ENCODE data around the gene DNASE1L3. TPM values are rescaled to one million over a fixed set of nuclear protein-coding genes. Genes with fewer than 3 reads are reported as not detected.

Gene DNASE1L3
- total RNA-seq, 1 donor from 2014 or later: not detected

DNA sequence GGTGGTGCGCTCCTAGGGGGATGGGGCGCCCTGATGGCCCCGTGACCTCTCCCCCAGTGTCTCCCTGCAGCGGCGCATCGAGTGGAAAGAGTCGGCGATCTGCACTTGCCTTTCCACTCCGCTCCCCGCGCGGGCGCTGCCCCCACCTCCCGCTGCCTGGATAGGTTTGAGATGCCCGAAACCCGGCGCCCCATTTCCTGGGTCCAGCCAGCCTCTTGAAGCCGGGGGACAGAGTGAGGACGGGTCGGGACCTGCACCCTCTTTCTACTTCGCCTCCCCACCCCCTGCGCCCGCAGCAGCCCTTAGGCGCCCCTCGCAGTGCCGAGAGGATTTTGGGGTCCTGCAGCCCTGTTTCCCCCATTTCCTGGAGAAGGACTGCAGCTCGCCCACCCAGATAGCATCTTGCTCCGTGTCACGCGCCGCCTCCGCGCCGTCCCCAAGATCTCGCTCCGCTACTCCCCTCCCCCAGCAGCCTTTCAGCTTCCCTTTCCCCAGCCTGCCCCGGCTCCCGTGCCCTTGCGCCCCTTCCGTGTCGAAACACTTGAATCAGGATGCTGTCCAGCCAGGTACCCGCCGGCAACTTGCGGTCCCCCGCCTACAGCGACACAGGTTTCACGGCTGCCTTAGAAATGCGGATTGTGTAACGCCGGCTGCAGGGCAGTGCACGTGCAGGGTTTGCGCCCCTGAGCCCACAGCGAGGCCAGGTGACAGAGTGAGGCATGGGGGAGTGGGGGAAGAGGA, 27.3 kb upstream of the DNASE1L3 start:
- H3K9me3 Mint-ChIP-seq: no peaks in the 10 kb centered on the region
- peak; percentile 71 for DNase-seq (ENCODE audit: extremely low spot score, unreplicated experiment)
- peak overlapping the region; percentile 94 for H3K4me3 Mint-ChIP-seq
- peak overlapping the region; percentile 95 for H3K27ac Mint-ChIP-seq
- no peaks in the 10 kb centered on the region for H3K36me3 Mint-ChIP-seq
- H3K27me3 Mint-ChIP-seq: peaks cover 14% of the 10 kb centered on the region
- TF ChIP-seq, protein P1, sequence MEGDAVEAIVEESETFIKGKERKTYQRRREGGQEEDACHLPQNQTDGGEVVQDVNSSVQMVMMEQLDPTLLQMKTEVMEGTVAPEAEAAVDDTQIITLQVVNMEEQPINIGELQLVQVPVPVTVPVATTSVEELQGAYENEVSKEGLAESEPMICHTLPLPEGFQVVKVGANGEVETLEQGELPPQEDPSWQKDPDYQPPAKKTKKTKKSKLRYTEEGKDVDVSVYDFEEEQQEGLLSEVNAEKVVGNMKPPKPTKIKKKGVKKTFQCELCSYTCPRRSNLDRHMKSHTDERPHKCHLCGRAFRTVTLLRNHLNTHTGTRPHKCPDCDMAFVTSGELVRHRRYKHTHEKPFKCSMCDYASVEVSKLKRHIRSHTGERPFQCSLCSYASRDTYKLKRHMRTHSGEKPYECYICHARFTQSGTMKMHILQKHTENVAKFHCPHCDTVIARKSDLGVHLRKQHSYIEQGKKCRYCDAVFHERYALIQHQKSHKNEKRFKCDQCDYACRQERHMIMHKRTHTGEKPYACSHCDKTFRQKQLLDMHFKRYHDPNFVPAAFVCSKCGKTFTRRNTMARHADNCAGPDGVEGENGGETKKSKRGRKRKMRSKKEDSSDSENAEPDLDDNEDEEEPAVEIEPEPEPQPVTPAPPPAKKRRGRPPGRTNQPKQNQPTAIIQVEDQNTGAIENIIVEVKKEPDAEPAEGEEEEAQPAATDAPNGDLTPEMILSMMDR (conservative IDR thresholded peaks at IDR 0.05): no peak
- H3K4me1 Mint-ChIP-seq (ENCODE audit: unreplicated experiment): peaks cover 20% of the 10 kb centered on the region

DNA sequence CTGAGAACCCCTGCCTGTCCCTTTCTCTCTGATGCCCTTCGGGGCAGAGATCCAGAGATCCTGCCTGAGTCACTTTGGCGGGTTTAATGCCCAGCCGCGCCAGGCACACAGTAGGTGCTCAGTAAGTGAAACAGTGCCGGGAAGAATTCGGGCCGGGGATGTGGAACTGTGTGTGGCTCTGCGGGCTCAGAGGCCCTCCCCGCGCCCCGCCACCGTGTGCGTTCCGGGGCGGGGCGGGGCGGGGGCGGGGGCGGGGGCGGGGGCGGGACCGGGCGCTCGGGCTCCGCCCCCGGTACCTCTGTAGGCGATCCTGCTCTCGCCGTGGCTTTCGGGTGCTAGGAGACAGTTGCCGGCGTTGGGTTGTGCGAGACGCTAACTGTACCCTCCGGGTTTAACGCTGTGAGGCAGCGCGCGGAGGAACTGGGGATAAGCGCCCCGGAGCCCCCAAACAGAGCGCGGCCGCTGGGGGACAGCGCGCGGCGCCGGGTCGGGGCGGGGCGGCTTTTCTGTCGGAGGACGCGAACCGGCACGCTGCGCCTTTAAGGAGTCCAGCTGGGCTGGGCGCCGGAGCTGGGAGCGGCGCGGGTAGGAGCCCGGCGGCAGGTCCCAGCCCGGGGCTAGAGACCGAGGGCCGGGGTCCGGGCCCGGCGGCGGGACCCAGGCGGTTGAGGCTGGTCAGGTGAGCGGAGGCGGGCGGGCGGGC, 26.6 kb upstream of the DNASE1L3 start, which contains the start of gene ABHD6:
TSS of gene ABHD6 (plus strand) at position 555 of the 703 bp plus-strand sequence. CDS start 18,795 bp downstream, outside the sequence.
- Mint-ChIP-seq H3K27ac (peak within 1 kb of the TSS; percentile 95), H3K4me1 (ENCODE audit: unreplicated experiment) (peaks cover 20% of the 10 kb centered on the region), H3K36me3 (no peaks in the 10 kb centered on the region), H3K27me3 (peaks cover 21% of the 10 kb centered on the region), H3K4me3 (peak within 1 kb of the TSS; percentile 94), H3K9me3 (no peaks in the 10 kb centered on the region)
- peak; percentile 88 for DNase-seq (ENCODE audit: extremely low spot score, unreplicated experiment)
- TF ChIP-seq, protein P1 (conservative IDR thresholded peaks at IDR 0.05): peak; percentile 46

DNA sequence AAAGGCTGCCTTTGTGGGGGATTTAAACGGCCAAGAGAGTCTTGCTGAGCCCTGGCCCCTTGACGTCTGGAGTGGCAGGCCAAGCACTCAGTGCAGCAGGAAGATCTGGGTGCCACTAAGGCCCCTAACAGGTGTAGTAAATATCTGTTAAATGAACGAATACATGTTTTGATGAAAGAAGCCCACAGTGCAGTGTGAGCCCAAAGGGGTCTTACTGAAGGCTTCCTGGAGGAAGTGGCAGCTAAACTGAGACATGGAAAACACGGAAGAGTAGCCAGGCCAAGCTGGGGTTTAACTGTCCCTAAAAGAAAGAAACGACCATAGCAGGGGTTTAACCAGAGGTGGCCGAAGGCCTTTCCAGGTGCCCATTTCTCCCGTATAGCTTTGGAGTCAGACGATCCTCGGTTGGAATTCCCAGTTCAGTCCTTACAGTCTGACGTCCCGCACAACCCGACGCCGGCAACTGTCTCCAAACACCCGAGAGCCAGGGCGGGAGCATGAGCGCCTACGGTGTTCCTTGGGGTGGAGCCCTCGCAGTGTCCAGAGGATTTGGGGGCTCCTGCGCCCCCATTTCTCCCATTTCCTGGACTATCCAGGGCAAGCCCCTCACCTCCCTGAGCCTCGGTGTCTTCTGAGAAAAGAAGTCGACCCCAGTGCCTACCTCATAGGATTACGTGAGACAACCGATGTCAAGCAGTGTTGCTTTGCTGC, 25.9 kb upstream of the DNASE1L3 start:
- H3K36me3 Mint-ChIP-seq: no peaks in the 10 kb centered on the region
- peak overlapping the region; percentile 82 for H3K27ac Mint-ChIP-seq
- H3K27me3 Mint-ChIP-seq: peaks cover 26% of the 10 kb centered on the region
- no peak for DNase-seq (ENCODE audit: extremely low spot score, unreplicated experiment)
- H3K4me3 Mint-ChIP-seq: peak overlapping the region; percentile 92
- peaks cover 16% of the 10 kb centered on the region for H3K4me1 Mint-ChIP-seq (ENCODE audit: unreplicated experiment)
- TF ChIP-seq, protein P1 (conservative IDR thresholded peaks at IDR 0.05): no peak
- H3K9me3 Mint-ChIP-seq: no peaks in the 10 kb centered on the region

DNA sequence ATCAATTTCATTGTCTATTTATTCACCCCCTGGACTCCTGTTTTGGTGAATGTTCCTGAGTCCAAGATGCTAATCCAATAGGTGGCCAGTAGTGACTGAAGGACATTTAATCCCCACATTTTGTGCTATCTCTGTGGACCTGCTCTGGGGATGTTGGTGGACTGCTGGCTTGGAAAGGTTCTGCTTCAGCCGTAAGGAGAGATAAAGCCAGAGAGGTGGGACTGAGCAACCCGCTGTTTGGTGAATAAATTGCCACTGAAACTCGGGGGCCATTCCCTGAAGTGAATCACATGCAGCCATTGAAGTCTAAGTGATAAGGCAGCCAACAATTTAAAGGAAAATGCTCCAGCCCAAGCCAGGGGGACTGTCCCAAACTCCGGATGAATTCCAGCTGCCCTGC, 25.2 kb upstream of the DNASE1L3 start:
- H3K27me3 Mint-ChIP-seq: peaks cover 31% of the 10 kb centered on the region
- H3K4me1 Mint-ChIP-seq (ENCODE audit: unreplicated experiment): peaks cover 15% of the 10 kb centered on the region
- peak overlapping the region; percentile 81 for H3K27ac Mint-ChIP-seq
- no peak for DNase-seq (ENCODE audit: extremely low spot score, unreplicated experiment)
- H3K9me3 Mint-ChIP-seq: no peaks in the 10 kb centered on the region
- H3K36me3 Mint-ChIP-seq: no peaks in the 10 kb centered on the region
- H3K4me3 Mint-ChIP-seq: peak overlapping the region; percentile 92
- TF ChIP-seq, protein P1 (conservative IDR thresholded peaks at IDR 0.05): no peak

DNA sequence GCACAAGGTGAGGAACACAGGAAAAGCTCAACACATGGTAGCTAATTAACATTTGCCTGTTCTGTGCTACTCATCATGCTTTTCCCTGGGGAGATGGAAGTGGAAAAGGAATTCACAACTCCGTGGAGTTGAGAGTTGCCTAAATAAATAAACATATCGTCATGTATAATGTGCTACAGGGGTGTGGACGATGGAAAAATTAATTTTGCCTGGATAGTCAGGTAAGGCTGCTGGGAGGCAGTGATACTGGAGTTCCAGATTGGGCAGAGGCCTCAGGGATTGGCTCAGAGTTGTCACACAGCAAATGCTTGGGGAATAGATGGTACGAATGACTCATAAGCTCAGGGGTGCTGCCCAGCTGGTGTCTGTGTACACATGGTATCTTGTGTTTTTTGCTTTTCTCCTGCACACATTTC, 23.8 kb upstream of the DNASE1L3 start:
- no peaks in the 10 kb centered on the region for H3K9me3 Mint-ChIP-seq
- H3K36me3 Mint-ChIP-seq: no peaks in the 10 kb centered on the region

More for the DNA sequence above, 23.8 kb upstream of the DNASE1L3 start:
- DNase-seq (ENCODE audit: extremely low spot score, unreplicated experiment): no peak
- TF ChIP-seq, protein P1 (conservative IDR thresholded peaks at IDR 0.05): no peak
- Mint-ChIP-seq H3K27ac (peak overlapping the region; percentile 40), H3K4me3 (peak overlapping the region; percentile 23), H3K4me1 (ENCODE audit: unreplicated experiment) (peaks cover 12% of the 10 kb centered on the region), H3K27me3 (peaks cover 39% of the 10 kb centered on the region)
